HUES64 (cell line): Measurements from ENCODE around the gene CDON.
"Not testable (repeated sequence)": the region's sequence is repeated elsewhere in the genome, so short reads cannot be mapped to it uniquely, and the experiment has no call there.

Source experiments
- H3K27ac ChIP-seq: 2 replicates; pipeline ENCODE4 v1.7.0; 2013; ENCODE audit warnings: low read depth, low read length, inconsistent platforms
- H3K27me3 ChIP-seq: 2 replicates; pipeline ENCODE4 v1.6.1; 2013; ENCODE audit warnings: mild to moderate bottlenecking, low read length; ENCODE audit not compliant: insufficient read depth
- H3K36me3 ChIP-seq: 2 replicates; pipeline ENCODE4 v1.6.1; 2013; ENCODE audit warnings: mild to moderate bottlenecking, low read length; ENCODE audit not compliant: insufficient read depth
- H3K4me1 ChIP-seq: 2 replicates; pipeline ENCODE4 v1.6.1; 2013; ENCODE audit warnings: mild to moderate bottlenecking, low read length, moderate library complexity; ENCODE audit not compliant: insufficient read depth
- H3K4me3 ChIP-seq: 2 replicates; pipeline ENCODE4 v1.5.1; 2013; ENCODE audit warnings: mild to moderate bottlenecking, low read length, moderate library complexity
- H3K9ac ChIP-seq: 2 replicates; pipeline ENCODE4 v1.6.1; 2013; ENCODE audit warnings: mild to moderate bottlenecking, low read depth, low read length
- H3K9me3 ChIP-seq: 2 replicates; pipeline ENCODE4 v1.6.1; 2013; ENCODE audit warnings: low read depth, low read length; ENCODE audit not compliant: insufficient read depth
- WGBS: fragments of 150-250, 120-280 bp; methylation state at CpG from one replicate; pipeline ENCODE4 v1.1.7; 2013; ENCODE audit warnings: missing lambda C conversion rate; 5-methylcytosine and 5-hydroxymethylcytosine counted together

CDON gene

GRCh38 chr11:126034933-126035425 is 27.7 kb downstream of the CDON start:
- Histone ChIP-seq H3K4me3 (no peak overlapping the region), H3K4me1 (peaks cover 26% of the 10 kb centered on the region)
- 80% methylated on average over 5 of the region's 5 CpGs for WGBS

GRCh38 chr11:126034039-126034932 is 28.4 kb downstream of the CDON start:
- Histone ChIP-seq H3K4me1 (peaks cover 22% of the 10 kb centered on the region), H3K27me3 (no peaks in the 10 kb centered on the region), H3K4me3 (no peak overlapping the region), H3K9ac (0 out of 2 replicates have a peak overlapping the region, but pooled peaks have one; percentile 40), H3K27ac (peak overlapping the region; percentile 8; the same call in 1 of the 2 replicates), H3K9me3 (no peaks in the 10 kb centered on the region), H3K36me3 (no peaks in the 10 kb centered on the region)
- WGBS = 59% methylated on average over 9 of the region's 10 CpGs

More at GRCh38 chr11:126034933-126035425, 27.7 kb downstream of the CDON start:
- no peak overlapping the region for H3K27ac ChIP-seq
- H3K9me3 ChIP-seq = no peaks in the 10 kb centered on the region
- no peaks in the 10 kb centered on the region for H3K36me3 ChIP-seq
- no peaks in the 10 kb centered on the region for H3K27me3 ChIP-seq
- H3K9ac ChIP-seq = no peak overlapping the region

- H3K4me1 ChIP-seq = peaks cover 21% of the 10 kb centered on the region
- H3K27me3 ChIP-seq = no peaks in the 10 kb centered on the region
- H3K9me3 ChIP-seq = no peaks in the 10 kb centered on the region
- no peak overlapping the region for H3K27ac ChIP-seq
- H3K4me3 ChIP-seq = no peak overlapping the region
- no peaks in the 10 kb centered on the region for H3K36me3 ChIP-seq
- WGBS = 95% methylated on average over 7 of the region's 7 CpGs
- H3K9ac ChIP-seq = no peak overlapping the region
These were observed 30.3 kb downstream of the CDON start for GRCh38 chr11:126032375-126032774.

DNA sequence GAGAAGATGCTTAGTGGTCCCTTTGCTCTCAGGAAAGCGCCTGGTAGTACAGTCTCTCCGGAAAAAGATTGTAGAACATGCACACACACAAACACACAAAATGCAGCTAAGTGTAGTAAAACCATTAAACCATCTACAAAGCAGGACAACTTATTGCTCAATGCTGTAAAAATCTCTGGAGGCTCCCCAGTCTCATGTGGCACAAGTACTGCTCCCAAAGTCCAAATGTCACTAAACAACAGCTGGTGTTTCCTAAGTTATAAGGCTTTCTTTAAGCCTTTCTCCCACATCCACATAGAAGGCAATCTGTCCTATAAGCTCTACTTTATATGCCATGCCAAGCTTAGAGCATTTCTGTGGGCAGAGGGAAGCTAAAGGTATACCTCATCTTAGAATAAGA is 32.9 kb downstream of the CDON start:
- no peak overlapping the region for H3K9ac ChIP-seq
- H3K4me1 ChIP-seq = peaks cover 18% of the 10 kb centered on the region
- no peak overlapping the region for H3K4me3 ChIP-seq
- 98% methylated on average over 2 of the region's 2 CpGs for WGBS
- no peaks in the 10 kb centered on the region for H3K27me3 ChIP-seq
- no peaks in the 10 kb centered on the region for H3K9me3 ChIP-seq
- H3K27ac ChIP-seq = no peak overlapping the region
- H3K36me3 ChIP-seq = no peaks in the 10 kb centered on the region

- Histone ChIP-seq H3K9me3 (no peaks in the 10 kb centered on the region), H3K4me3 (no peak overlapping the region), H3K27ac (no peak overlapping the region), H3K36me3 (no peaks in the 10 kb centered on the region), H3K4me1 (peaks cover 12% of the 10 kb centered on the region), H3K27me3 (no peaks in the 10 kb centered on the region), H3K9ac (no peak overlapping the region)
- WGBS = 100% methylated on average over 1 of the region's 4 CpGs
These were observed 33.4 kb downstream of the CDON start for GRCh38 chr11:126029237-126029636.

DNA sequence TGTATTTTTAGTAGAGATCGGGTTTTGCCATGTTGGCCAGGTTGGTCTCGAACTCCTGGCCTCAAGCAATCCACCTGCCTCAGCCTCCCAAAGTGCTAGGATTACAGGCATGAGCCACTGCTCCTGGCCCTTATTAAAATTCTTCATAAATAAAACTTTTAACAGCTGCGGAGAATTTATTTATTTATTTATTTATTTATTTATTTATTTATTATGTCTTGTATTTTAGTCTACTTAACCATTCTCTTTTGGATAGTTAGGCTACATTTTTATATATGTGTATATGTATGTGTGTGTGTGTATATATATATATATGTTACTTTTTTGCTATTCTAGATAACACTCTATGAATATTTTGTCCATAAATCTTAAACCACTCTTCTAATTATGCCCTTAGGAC is 34.1 kb downstream of the CDON start:
- not testable (repeated sequence) for H3K27ac ChIP-seq, H3K9ac ChIP-seq, H3K4me1 ChIP-seq, H3K36me3 ChIP-seq, H3K4me3 ChIP-seq, H3K27me3 ChIP-seq, H3K9me3 ChIP-seq
- WGBS = 96% methylated on average over 2 of the region's 3 CpGs

DNA sequence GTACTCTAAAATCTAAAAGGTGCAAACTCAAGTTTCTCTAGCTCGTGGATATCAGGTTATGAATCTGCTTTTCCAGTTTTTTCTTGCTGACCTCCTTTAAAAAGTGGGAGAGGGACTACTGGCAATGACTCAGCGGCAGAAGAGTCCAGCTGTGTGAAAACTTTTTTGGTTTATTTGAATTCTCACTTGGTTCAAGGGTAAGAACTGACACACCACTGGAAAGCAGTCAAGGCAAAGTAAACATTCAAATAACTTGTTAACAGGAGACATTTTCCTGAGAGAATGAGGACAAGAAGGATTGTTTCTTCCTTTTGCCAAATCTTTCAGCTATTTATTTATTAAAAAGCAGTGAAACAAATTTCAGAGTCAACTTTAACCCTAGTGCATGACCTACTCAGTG is 36.1 kb downstream of the CDON start:
- no peaks in the 10 kb centered on the region for H3K27me3 ChIP-seq
- H3K36me3 ChIP-seq = no peaks in the 10 kb centered on the region
- no peaks in the 10 kb centered on the region for H3K4me1 ChIP-seq
- H3K4me3 ChIP-seq = no peak overlapping the region
- H3K9me3 ChIP-seq = no peaks in the 10 kb centered on the region
- no peak overlapping the region for H3K27ac ChIP-seq
- H3K9ac ChIP-seq = no peak overlapping the region
- WGBS = 57% methylated on average over 2 of the region's 2 CpGs

DNA sequence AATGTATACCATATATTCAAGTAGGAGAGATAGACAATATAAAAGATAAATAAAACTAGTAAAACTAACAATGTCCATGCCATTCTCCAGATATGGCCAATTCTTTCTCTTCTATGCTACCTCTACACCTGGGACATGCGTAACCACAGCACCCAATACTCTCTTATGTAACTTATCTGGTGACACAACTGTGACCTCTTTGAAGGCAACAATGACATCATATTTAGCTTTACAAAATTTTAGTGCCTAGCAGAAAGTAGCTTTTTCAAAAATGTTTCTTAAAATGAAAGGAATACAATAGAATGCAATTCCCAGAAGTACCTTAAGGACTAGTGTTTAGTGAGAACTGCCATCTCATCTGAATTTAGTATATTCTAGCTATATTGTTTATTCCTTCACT is 36.8 kb downstream of the CDON start:
- Histone ChIP-seq H3K36me3 (peaks cover 6% of the 10 kb centered on the region; the same call in 1 of the 2 replicates), H3K27ac (no peak overlapping the region), H3K9ac (no peak overlapping the region), H3K4me1 (peaks cover 2% of the 10 kb centered on the region; the same call in 1 of the 2 replicates), H3K4me3 (no peak overlapping the region), H3K27me3 (no peaks in the 10 kb centered on the region), H3K9me3 (no peaks in the 10 kb centered on the region)
- 53% methylated on average over 1 of the region's 1 CpG for WGBS

DNA sequence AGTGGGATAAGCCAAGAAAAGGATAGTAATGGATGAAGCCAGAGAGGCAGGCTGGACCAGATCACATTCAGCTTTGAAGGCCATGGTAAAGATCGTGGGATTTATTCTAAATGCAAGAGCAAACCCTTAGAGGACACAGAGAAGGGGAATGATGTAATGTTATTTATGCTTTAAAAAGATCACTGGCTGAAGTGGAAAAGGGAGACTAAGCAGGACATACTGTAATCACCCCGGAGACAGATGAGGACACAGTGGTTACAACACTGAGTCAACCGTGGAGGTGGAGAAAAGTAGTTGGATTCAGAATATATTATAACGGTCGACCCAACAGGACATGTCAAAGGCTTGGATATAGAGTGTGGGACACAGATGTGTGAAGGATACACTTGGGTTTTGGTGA is 38.5 kb downstream of the CDON start:
- 94% methylated on average over 5 of the region's 5 CpGs for WGBS
- Histone ChIP-seq H3K9me3 (no peaks in the 10 kb centered on the region), H3K9ac (no peak overlapping the region), H3K27me3 (no peaks in the 10 kb centered on the region), H3K4me3 (no peak overlapping the region), H3K4me1 (peaks cover 5% of the 10 kb centered on the region; the same call in 1 of the 2 replicates), H3K27ac (no peak overlapping the region), H3K36me3 (peaks cover 21% of the 10 kb centered on the region)

GRCh38 chr11:126012852-126013251 is 49.8 kb downstream of the CDON start:
- Histone ChIP-seq H3K9me3 (no peaks in the 10 kb centered on the region), H3K36me3 (peaks cover 38% of the 10 kb centered on the region), H3K9ac (no peak overlapping the region), H3K27ac (no peak overlapping the region), H3K4me3 (no peak overlapping the region), H3K4me1 (no peaks in the 10 kb centered on the region), H3K27me3 (no peaks in the 10 kb centered on the region)
- WGBS = 100% methylated on average over 1 of the region's 2 CpGs

GRCh38 chr11:126011754-126012153 is 50.9 kb downstream of the CDON start:
- WGBS = 93% methylated on average over 3 of the region's 4 CpGs
- Histone ChIP-seq H3K9me3 (no peaks in the 10 kb centered on the region), H3K4me3 (no peak overlapping the region), H3K4me1 (no peaks in the 10 kb centered on the region), H3K27me3 (no peaks in the 10 kb centered on the region), H3K36me3 (peaks cover 38% of the 10 kb centered on the region), H3K27ac (no peak overlapping the region), H3K9ac (no peak overlapping the region)
